Mesodermal cell (in vitro differentiated cells): ENCODE measurements around the gene GPR55. TPM values are rescaled to one million over a fixed set of nuclear protein-coding genes. Genes with fewer than 3 reads are reported as not detected.
"Not testable (repeated sequence)": the region's sequence is repeated elsewhere in the genome, so short reads cannot be mapped to it uniquely, and the experiment has no call there.

ENCODE experiments used
- H3K27ac ChIP-seq: 2 replicates; pipeline ENCODE4 v1.7.0; 2013; ENCODE audit warnings: mild to moderate bottlenecking, low read depth, low read length, moderate library complexity; ENCODE audit not compliant: severe bottlenecking
- H3K36me3 ChIP-seq: 2 replicates; pipeline ENCODE4 v1.7.1; 2013; ENCODE audit warnings: mild to moderate bottlenecking, low read length, moderate library complexity; ENCODE audit not compliant: control insufficient read depth, insufficient read depth
- H3K4me1 ChIP-seq: one replicate; pipeline ENCODE4 v1.7.1; 2013; ENCODE audit warnings: mild to moderate bottlenecking, low read length; ENCODE audit not compliant: insufficient read depth, control insufficient read depth, poor library complexity, severe bottlenecking
- H3K4me3 ChIP-seq: 2 replicates; pipeline ENCODE4 v1.7.0; 2013; ENCODE audit warnings: low read length, control low read depth, mild to moderate bottlenecking; ENCODE audit not compliant: insufficient read depth, poor library complexity, severe bottlenecking; ENCODE audit errors: extremely low read depth
- H3K9me3 ChIP-seq: 2 replicates; pipeline ENCODE4 v1.7.1; 2013; ENCODE audit warnings: mild to moderate bottlenecking, low read length, moderate library complexity; ENCODE audit not compliant: control insufficient read depth
- WGBS, 2 experiments: methylation state at CpG; one replicate each; pipeline ENCODE4 v1.1.5; 2013; ENCODE audit warnings: missing lambda C conversion rate in 2 of 2; ENCODE audit not compliant: insufficient coverage in 2 of 2; 5-methylcytosine and 5-hydroxymethylcytosine counted together
- polyA plus RNA-seq, 2 experiments: library from polyadenylated mRNA; stranded (reverse); fragments of 50-300 nt; gene quantifications; one replicate each; pipeline ENCODE4 v1.2.3, GENCODE V29; 2013

The GPR55 gene, protein sequence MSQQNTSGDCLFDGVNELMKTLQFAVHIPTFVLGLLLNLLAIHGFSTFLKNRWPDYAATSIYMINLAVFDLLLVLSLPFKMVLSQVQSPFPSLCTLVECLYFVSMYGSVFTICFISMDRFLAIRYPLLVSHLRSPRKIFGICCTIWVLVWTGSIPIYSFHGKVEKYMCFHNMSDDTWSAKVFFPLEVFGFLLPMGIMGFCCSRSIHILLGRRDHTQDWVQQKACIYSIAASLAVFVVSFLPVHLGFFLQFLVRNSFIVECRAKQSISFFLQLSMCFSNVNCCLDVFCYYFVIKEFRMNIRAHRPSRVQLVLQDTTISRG
- polyA plus RNA-seq (2013, experiment 1 of 2), result 0.18 TPM
- polyA plus RNA-seq (2013, experiment 2 of 2), result not detected

DNA sequence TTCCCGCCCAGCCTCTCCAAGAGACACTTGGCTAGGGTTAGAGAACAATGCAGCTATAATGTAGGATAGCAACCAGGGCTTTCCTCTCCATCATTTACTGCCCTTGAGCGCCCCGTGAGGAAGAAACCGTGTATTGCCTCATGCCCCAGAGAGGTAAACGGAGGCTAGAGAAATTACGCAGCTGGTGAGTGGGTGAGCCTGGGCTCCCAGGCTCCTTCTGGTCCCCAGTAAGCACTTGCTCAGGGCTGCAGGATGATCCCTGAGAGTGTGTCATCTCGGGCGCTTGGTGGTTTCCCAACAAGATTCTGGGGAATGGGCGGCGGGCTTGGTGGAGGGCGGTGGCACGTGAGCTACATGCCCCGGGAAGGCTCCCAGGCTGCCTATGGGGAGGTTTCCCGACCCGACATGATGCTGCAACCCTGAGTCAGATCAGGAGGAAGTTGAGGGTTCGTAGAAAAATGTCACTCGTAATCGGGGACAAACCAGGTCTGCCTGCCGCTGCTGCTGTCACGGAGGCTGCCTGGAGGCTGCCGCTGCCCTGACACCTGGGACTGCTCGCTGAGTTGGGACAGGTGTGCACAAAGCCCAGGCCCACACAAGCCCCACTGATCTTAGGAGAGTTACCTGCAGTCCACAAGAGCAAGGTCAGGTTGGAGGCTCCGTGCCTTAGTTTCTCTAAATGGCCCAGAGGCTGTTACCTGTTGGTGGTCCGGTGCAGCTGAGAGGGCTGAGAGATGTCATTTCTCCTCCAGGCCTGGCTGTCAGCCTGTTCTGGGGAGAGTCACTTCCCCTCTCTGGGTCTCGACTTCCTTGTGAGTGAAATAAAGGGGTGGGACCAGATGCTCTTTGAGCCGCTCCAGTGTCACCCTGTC is at the start of gene GPR55:
Gene GPR55 (minus strand): TSS at position 773 of the 872 bp plus-strand sequence. CDS start 14,280 bp downstream, outside the sequence.
- Histone ChIP-seq H3K9me3 (no peaks in the 10 kb centered on the region), H3K4me1 (peaks cover 6% of the 10 kb centered on the region), H3K4me3 (no peak within 1 kb of the TSS), H3K36me3 (no peaks in the 10 kb centered on the region), H3K27ac (no peak within 1 kb of the TSS)
- WGBS, 2 experiments, result 83 to 91% methylated on average over 18 to 25 of the region's 26 CpGs

DNA sequence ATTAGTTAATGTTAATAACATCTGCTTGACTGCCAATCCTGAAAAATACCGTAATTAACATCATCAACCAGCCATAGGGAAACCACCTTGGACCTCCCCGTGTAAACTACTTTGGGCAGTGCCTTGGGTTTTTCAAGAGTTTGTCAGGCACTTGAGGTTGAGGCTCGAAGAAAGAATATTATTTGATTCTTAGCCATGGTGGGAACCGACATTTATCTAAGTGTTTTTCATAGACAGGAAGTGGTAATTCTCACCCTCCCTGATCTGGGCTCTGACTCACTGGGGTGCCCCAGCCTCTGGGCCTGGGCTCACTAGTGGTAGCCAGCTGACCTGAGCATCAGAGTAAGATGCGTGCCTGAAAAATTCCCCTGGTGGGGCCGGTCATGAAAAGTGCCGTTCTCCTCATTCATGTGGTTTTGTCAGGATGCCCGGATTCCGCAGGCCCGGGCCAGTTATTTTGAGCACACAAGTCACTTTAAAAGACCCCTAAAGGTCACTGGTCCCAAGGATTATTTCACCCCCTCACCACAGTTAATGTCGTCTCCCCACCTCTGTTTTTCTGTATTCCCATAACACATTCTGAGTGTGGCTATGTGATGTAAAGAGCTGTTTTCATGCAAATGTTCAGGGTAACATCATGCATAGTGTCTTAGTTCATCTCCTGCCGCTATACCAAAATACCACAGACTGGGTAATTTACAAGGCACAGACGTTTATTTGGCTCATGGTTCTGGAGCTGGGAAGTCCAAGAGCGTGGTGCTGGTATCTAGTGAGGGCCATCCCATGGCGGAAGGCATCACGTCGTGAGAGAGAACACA is 49.3 kb upstream of the GPR55 start:
- Histone ChIP-seq H3K4me1 (peaks cover 17% of the 10 kb centered on the region), H3K27ac (no peak overlapping the region), H3K9me3 (peaks cover 3% of the 10 kb centered on the region), H3K4me3 (no peak overlapping the region), H3K36me3 (no peaks in the 10 kb centered on the region)
- WGBS, 2 experiments, result 90 to 91% methylated on average over 13 to 15 of the region's 17 CpGs

GRCh38 chr2:230972046-230972445 is 47.0 kb upstream of the GPR55 start:
- peaks cover 3% of the 10 kb centered on the region for H3K9me3 ChIP-seq
- 76 to 86% methylated on average over 1 to 4 of the region's 5 CpGs for WGBS, 2 experiments
- H3K4me3 ChIP-seq, result no peak overlapping the region
- H3K27ac ChIP-seq, result no peak overlapping the region
- no peaks in the 10 kb centered on the region for H3K36me3 ChIP-seq
- H3K4me1 ChIP-seq, result peaks cover 17% of the 10 kb centered on the region

DNA sequence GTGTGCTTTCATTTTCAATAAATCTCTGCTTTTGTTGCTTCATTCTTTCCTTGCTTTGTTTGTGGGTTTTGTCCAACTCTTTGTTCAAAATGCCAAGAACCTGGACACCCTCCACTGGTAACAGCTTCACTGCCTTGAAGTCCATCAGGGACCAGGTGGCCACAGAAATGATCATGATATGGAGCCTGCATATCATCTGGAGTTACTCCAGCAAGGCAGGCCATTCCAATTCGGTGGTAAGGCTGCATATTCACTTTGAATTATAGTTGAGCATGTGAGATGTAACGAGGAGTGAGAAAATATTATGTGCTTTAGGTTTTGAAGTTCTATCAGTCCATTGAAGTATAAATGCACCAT is 44.6 kb upstream of the GPR55 start:
- no peak overlapping the region for H3K4me3 ChIP-seq
- peaks cover 9% of the 10 kb centered on the region for H3K4me1 ChIP-seq
- peaks cover 2% of the 10 kb centered on the region for H3K9me3 ChIP-seq
- H3K27ac ChIP-seq, result no peak overlapping the region
- WGBS, 2 experiments, result 92 to 100% methylated on average over 1 to 2 of the region's 2 CpGs
- no peaks in the 10 kb centered on the region for H3K36me3 ChIP-seq

DNA sequence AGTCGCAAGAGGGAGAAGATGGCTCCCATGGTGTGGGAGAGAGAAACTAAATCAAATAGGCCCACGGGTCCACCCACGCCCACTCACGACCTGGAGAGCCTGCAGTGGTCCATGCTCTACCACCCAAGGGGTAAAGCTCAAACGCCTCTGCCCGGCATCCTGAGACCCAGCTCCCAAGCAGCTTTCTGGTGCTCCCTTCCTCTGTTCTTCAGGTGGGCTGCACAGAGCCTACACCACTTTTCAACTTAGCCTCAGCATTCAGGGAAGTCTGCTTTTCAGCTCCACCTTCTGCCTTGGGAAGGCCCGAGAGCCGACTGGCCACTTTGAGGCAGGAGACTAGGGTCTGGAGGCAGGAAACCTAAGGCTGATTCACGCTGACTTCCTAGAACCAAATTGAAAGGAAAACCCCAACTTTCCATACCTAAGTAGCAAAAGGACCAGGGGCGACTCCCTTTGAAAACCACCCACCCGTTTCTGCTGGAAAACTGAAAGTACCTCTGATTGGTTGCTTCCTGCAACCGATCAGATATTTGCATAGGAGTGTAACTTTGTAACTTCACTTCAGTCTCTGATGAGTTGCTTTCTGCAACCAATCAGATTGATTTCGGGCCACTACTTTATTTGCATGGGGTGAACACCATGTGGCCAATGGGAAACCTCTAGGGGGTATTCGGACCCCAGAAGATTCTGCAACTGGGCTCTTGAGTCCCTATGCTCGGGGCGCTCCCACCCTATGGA is 44.0 kb upstream of the GPR55 start:
- H3K4me3 ChIP-seq, result no peak overlapping the region
- no peaks in the 10 kb centered on the region for H3K9me3 ChIP-seq
- no peaks in the 10 kb centered on the region for H3K36me3 ChIP-seq
- peaks cover 4% of the 10 kb centered on the region for H3K4me1 ChIP-seq
- 94 to 97% methylated on average over 14 of the region's 16 CpGs for WGBS, 2 experiments
- H3K27ac ChIP-seq, result no peak overlapping the region

DNA sequence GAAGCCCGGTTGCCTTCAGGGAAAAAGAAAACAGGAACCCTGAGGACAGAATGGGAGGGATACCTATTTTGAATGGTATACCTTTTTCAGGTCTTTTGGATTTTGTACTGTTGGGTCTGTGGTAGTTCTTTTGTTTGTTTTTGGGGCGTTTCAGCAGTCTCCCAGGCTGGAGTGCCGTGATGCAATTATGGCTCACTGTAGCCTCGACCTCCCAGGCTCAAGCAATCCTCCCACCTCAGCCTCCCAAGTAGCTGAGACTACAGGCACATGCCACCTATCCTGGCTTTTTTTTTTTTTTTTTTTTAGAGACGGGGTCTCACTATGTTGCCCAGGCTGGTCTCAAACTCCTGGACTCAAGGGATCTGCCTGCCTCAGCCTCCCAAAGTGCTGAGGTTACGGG is 43.3 kb upstream of the GPR55 start:
- 85 to 94% methylated on average over 2 to 5 of the region's 6 CpGs for whole genome bisulfite sequencing, 2 experiments
- not testable (repeated sequence) for H3K36me3 ChIP-seq, H3K27ac ChIP-seq, H3K9me3 ChIP-seq, H3K4me3 ChIP-seq, H3K4me1 ChIP-seq

DNA sequence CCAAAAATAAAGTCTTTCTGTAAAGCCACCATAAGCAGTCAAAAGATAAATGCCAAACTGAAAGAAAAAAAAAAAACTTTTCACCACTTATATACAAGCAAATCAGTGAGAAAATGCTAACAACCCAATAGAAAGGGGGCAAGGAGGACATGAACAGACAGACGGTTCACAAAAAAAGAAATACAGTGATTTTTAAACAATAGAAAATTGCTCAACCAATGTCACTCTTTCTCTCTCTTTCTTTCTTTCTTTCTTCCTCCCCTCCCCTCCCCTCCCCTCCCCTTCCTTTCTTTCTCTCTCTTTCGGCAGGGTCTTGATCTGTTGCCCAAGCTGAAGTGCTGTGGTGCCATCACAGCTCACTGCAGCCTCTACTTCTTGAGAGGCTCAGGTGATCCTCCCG is 42.1 kb upstream of the GPR55 start:
- no peak overlapping the region for H3K27ac ChIP-seq
- H3K4me1 ChIP-seq, result no peaks in the 10 kb centered on the region
- H3K9me3 ChIP-seq, result no peaks in the 10 kb centered on the region
- WGBS, 2 experiments, result 78 to 90% methylated on average over 1 to 2 of the region's 3 CpGs
- no peak overlapping the region for H3K4me3 ChIP-seq
- no peaks in the 10 kb centered on the region for H3K36me3 ChIP-seq

- 91 to 98% methylated on average over 21 to 26 of the region's 36 CpGs for WGBS, 2 experiments
- no peaks in the 10 kb centered on the region for H3K36me3 ChIP-seq
- H3K9me3 ChIP-seq, result peaks cover 10% of the 10 kb centered on the region
- H3K4me1 ChIP-seq, result no peaks in the 10 kb centered on the region
- no peak overlapping the region for H3K27ac ChIP-seq
- H3K4me3 ChIP-seq, result no peak overlapping the region
Measured at GRCh38 chr2:230964136-230964730, 39.2 kb upstream of the GPR55 start.

GRCh38 chr2:230961091-230961491 is 36.0 kb upstream of the GPR55 start:
- Histone ChIP-seq H3K4me1 (peaks cover 5% of the 10 kb centered on the region), H3K27ac (peak overlapping the region; percentile 45), H3K36me3 (no peaks in the 10 kb centered on the region), H3K4me3 (no peak overlapping the region), H3K9me3 (peaks cover 10% of the 10 kb centered on the region)
- WGBS, 2 experiments, result 14 to 80% methylated on average over 1 of the region's 3 CpGs
